Prostate gland (tissue), 2 donors: ENCODE data around the gene RAB12. TPM values are rescaled to one million over a fixed set of nuclear protein-coding genes. Genes with fewer than 3 reads are reported as not detected.

Source experiments
- DNase-seq: peaks from one replicate; pipeline ENCODE4 v3.0.0-alpha.2; 2019; ENCODE audit warnings: low spot score
- H3K27ac ChIP-seq, 2 donors: fragments of 200-600 bp; sonication (generic); 2 replicates each; pipeline ENCODE4 v1.5.1; 2017 to 2019
- H3K27me3 ChIP-seq: fragments of 200-600 bp; sonication (generic); replicated peaks from 2 replicates; pipeline ENCODE4 v1.5.1; 2019; ENCODE audit not compliant: insufficient read depth
- H3K36me3 ChIP-seq, 2 donors: fragments of 200-600 bp; sonication (generic); 1 replicate in 1 of 2; 2 replicates in 1 of 2; pipeline versions ENCODE4 v1.5.1 to v1.8.1; 2017 to 2019
- H3K4me1 ChIP-seq: fragments of 200-600 bp; sonication (generic); replicated peaks from 2 replicates; pipeline ENCODE4 v1.5.1; 2019
- H3K4me3 ChIP-seq, 2 donors: fragments of 200-600 bp; sonication (generic); 2 replicates each; pipeline ENCODE4 v1.5.1; 2017 to 2019
- H3K9me3 ChIP-seq: fragments of 200-600 bp; sonication (generic); 2 replicates; pipeline ENCODE4 v1.5.1; 2017
- CTCF ChIP-seq, 4 experiments: fragments of 200-600 bp in 2 of 4; fragments of 450-650 bp in 2 of 4; sonication (generic) in 2 of 4; IDR thresholded peaks; 1 replicate in 3 of 4; 2 replicates in 1 of 4; pipeline ENCODE4 v1.5.1; 2016 to 2019; ENCODE audit warnings: antibody characterized with exemption in 4 of 4, mild to moderate bottlenecking in 2 of 4, moderate library complexity in 2 of 4
- POLR2A ChIP-seq: fragments of 450-650 bp; IDR thresholded peaks from one replicate; pipeline ENCODE4 v1.6.1; 2016; ENCODE audit warnings: antibody characterized with exemption, mild to moderate bottlenecking
- POLR2AphosphoS5 ChIP-seq: sonication (generic); formaldehyde crosslinking; IDR thresholded peaks from one replicate; pipeline ENCODE4 v1.6.1; 2017; ENCODE audit warnings: antibody characterized with exemption
- WGBS: methylation state at CpG from one replicate; pipeline ENCODE4 v1.1.5; 2018; 5-methylcytosine and 5-hydroxymethylcytosine counted together
- intact Hi-C: fragments of 100-400 bp; cut with DNase I; formaldehyde crosslinking; loops from one replicate; pipeline ENCODE4 v1.14.2; 2022
- total RNA-seq, 2 donors: library from RNA; depleted of rRNA; stranded (reverse); fragments of >200 nt; gene quantifications; one replicate each; pipeline ENCODE4 v1.1.0, GENCODE V29; 2016

Gene RAB12
- total RNA-seq, 2 donors from 2014 or later = 22.4 to 39.0 TPM

- Histone ChIP-seq H3K4me3 (no peak overlapping the region), H3K4me1 (no peaks in the 10 kb centered on the region), H3K27ac (no peak overlapping the region), H3K9me3 (no peaks in the 10 kb centered on the region), H3K27me3 (no peaks in the 10 kb centered on the region), H3K36me3 (no peaks in the 10 kb centered on the region)
- 96% methylated on average over 4 of the region's 4 CpGs for WGBS
- DNase-seq = no peak
- intact Hi-C loops = no loop called here
- TF ChIP-seq POLR2AphosphoS5 (no peak), POLR2A (no peak), CTCF (IDR thresholded peaks at IDR 0.05) (no peak)
Observed at GRCh38 chr18:8681196-8681595, 72.0 kb downstream of the RAB12 start.

GRCh38 chr18:8684577-8684976, 75.3 kb downstream of the RAB12 start:
- H3K9me3 ChIP-seq = no peaks in the 10 kb centered on the region
- peak overlapping the region in 1 of 2 donors; percentile 60 for H3K27ac ChIP-seq
- H3K4me1 ChIP-seq = no peaks in the 10 kb centered on the region
- H3K4me3 ChIP-seq = no peak overlapping the region
- WGBS = 96% methylated on average over 7 of the region's 7 CpGs
- no peak for DNase-seq
- H3K27me3 ChIP-seq = no peaks in the 10 kb centered on the region
- no peaks in the 10 kb centered on the region for H3K36me3 ChIP-seq
- intact Hi-C loops = no loop called here
- TF ChIP-seq POLR2A (no peak), CTCF (IDR thresholded peaks at IDR 0.05) (no peak), POLR2AphosphoS5 (no peak)

DNA sequence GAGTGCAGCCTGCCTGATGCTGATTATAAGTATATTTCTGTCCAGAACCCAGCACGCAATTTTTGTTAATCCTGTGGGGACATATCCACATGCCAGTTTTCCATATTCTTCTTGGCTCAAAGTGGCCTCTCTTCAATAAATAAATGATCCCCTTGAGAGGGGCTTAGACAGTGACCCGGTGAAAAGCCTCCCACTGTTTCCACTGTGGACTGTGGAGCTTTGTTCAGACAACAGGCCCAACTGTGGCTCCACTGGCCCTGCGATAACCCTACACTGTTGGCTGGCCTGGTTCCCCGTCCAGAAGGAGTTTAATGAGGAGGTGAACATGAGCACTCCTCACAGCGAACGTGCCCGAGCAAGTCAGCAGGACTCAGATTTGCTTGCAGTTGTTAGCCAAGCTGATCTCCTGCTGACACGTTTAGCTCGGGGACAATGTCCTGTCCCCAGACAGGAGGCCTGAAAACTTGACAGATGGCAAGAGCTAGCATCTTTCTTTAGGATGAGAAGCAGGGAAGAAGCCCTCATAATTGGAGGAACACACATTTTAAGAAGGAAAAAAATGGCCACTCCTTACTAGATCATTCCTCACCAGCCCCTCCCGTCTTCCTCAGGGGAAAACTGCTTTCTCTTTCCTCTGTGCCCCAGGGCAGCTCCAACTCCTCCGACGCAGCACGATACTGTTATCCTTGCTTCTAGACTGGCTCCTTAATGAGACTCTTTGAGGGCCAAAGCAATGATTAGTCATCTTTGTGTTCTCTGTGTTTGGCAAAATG, 76.1 kb downstream of the RAB12 start:
- Histone ChIP-seq H3K4me3 (no peak overlapping the region), H3K4me1 (no peaks in the 10 kb centered on the region), H3K36me3 (no peaks in the 10 kb centered on the region), H3K27ac (peak overlapping the region; percentile 42 to 60), H3K9me3 (no peaks in the 10 kb centered on the region), H3K27me3 (no peaks in the 10 kb centered on the region)
- peak; percentile 76 for DNase-seq
- peak; percentile 46 for TF ChIP-seq POLR2AphosphoS5
- TF ChIP-seq POLR2A = no peak
- WGBS = 51% methylated on average over 13 of the region's 13 CpGs
- intact Hi-C loops = no loop called here

- TF ChIP-seq CTCF (IDR thresholded peaks at IDR 0.05) (no peak), POLR2A (no peak), POLR2AphosphoS5 (no peak)
- no peak for DNase-seq
- intact Hi-C loops = no loop called here
- no peaks in the 10 kb centered on the region for H3K36me3 ChIP-seq
- no peak overlapping the region for H3K4me3 ChIP-seq
- no peaks in the 10 kb centered on the region for H3K9me3 ChIP-seq
- WGBS = 84% methylated on average over 8 of the region's 8 CpGs
- no peaks in the 10 kb centered on the region for H3K4me1 ChIP-seq
- H3K27me3 ChIP-seq = no peaks in the 10 kb centered on the region
- H3K27ac ChIP-seq = peak overlapping the region; percentile 42 to 60
Observed at GRCh38 chr18:8685914-8686216, 76.6 kb downstream of the RAB12 start.

GRCh38 chr18:8686611-8687010, 77.4 kb downstream of the RAB12 start:
- TF ChIP-seq POLR2A = no peak
- no peak for TF ChIP-seq CTCF (IDR thresholded peaks at IDR 0.05)
- TF ChIP-seq POLR2AphosphoS5 = no peak
- no peak overlapping the region for H3K4me3 ChIP-seq
- no peaks in the 10 kb centered on the region for H3K36me3 ChIP-seq
- H3K9me3 ChIP-seq = no peaks in the 10 kb centered on the region
- H3K4me1 ChIP-seq = no peaks in the 10 kb centered on the region
- DNase-seq = no peak
- H3K27me3 ChIP-seq = no peaks in the 10 kb centered on the region
- intact Hi-C loops = no loop called here
- 81% methylated on average over 6 of the region's 6 CpGs for WGBS
- H3K27ac ChIP-seq = no peak overlapping the region
